Activated T-helper 1 cell treated with anti-CD3 and anti-CD28 coated beads, Interleukin-12 subunit alpha, Interleukin-12 subunit beta, Interleukin-2, Interleukin-4 antibody, amounts not matched to agents 30 ng/mL and 10 ng/mL and 1 ng/mL, durations not matched to agents 14 hours and 24 hours and 36 hours (primary cell): ENCODE measurements around the gene COL6A2. TPM values are rescaled to one million over a fixed set of nuclear protein-coding genes. Genes with fewer than 3 reads are reported as not detected.
"Not testable (repeated sequence)": the region's sequence is repeated elsewhere in the genome, so short reads cannot be mapped to it uniquely, and the experiment has no call there.

Source experiments
- DNase-seq: peaks from one replicate; pipeline ENCODE4 v3.0.0; 2021; ENCODE audit warnings: low spot score
- H3K27ac Mint-ChIP-seq: one replicate; pipeline ENCODE4 v1.8.0; 2021; ENCODE audit warnings: mild to moderate bottlenecking, mixed read lengths
- H3K27me3 Mint-ChIP-seq: one replicate; pipeline ENCODE4 v1.8.0; 2022; ENCODE audit warnings: mild to moderate bottlenecking, moderate library complexity, mixed read lengths; ENCODE audit not compliant: insufficient read depth
- H3K36me3 Mint-ChIP-seq: one replicate; pipeline ENCODE4 v1.8.0; 2021; ENCODE audit warnings: low read depth, mixed read lengths
- H3K4me1 Mint-ChIP-seq: one replicate; pipeline ENCODE4 v1.8.0; 2021; ENCODE audit warnings: low read depth, mixed read lengths
- H3K4me3 Mint-ChIP-seq: one replicate; pipeline ENCODE4 v1.8.0; 2021; ENCODE audit warnings: mild to moderate bottlenecking, moderate library complexity, mixed read lengths
- H3K9me3 Mint-ChIP-seq: one replicate; pipeline ENCODE4 v1.8.0; 2021; ENCODE audit warnings: mixed read lengths
- intact Hi-C: fragments of 100-400 bp; cut with micrococcal nuclease; formaldehyde crosslinking; loops from one replicate; pipeline ENCODE4 v1.15.1; 2024
- total RNA-seq: library from RNA; stranded (reverse); gene quantifications from 2 replicates; pipeline ENCODE4 v1.2.3, GENCODE V29; 2022

Gene COL6A2
- total RNA-seq, 1 donor from 2014 or later, result 1.4 TPM

- intact Hi-C loops, result no loop called here
- Mint-ChIP-seq H3K27me3 (peaks cover 5% of the 10 kb centered on the region), H3K4me3 (no peak overlapping the region), H3K36me3 (no peaks in the 10 kb centered on the region), H3K9me3 (peaks cover 9% of the 10 kb centered on the region), H3K27ac (no peak overlapping the region), H3K4me1 (peaks cover 19% of the 10 kb centered on the region)
- no peak for DNase-seq
Observed at GRCh38 chr21:46056450-46056903, 41.4 kb upstream of the COL6A2 start.

GRCh38 chr21:46057111-46057709 lies 40.7 kb upstream of the COL6A2 start:
- no peak for DNase-seq
- intact Hi-C loops, result no loop called here
- Mint-ChIP-seq H3K9me3 (peaks cover 16% of the 10 kb centered on the region), H3K27ac (peak overlapping the region; percentile 68), H3K36me3 (no peaks in the 10 kb centered on the region), H3K4me3 (peak overlapping the region; percentile 30), H3K4me1 (peaks cover 25% of the 10 kb centered on the region), H3K27me3 (peaks cover 8% of the 10 kb centered on the region)

GRCh38 chr21:46057710-46058241 lies 40.1 kb upstream of the COL6A2 start:
- Mint-ChIP-seq H3K27me3 (peaks cover 8% of the 10 kb centered on the region), H3K36me3 (no peaks in the 10 kb centered on the region), H3K4me1 (peaks cover 25% of the 10 kb centered on the region), H3K9me3 (peaks cover 20% of the 10 kb centered on the region), H3K4me3 (peak overlapping the region; percentile 30), H3K27ac (no peak overlapping the region)
- intact Hi-C loops, result no loop called here
- DNase-seq, result no peak

GRCh38 chr21:46058431-46059145 lies 39.3 kb upstream of the COL6A2 start:
- no peaks in the 10 kb centered on the region for H3K36me3 Mint-ChIP-seq
- H3K27ac Mint-ChIP-seq, result no peak overlapping the region
- H3K9me3 Mint-ChIP-seq, result peaks cover 20% of the 10 kb centered on the region
- H3K27me3 Mint-ChIP-seq, result peaks cover 8% of the 10 kb centered on the region
- peaks cover 20% of the 10 kb centered on the region for H3K4me1 Mint-ChIP-seq
- intact Hi-C loops, result no loop called here
- no peak overlapping the region for H3K4me3 Mint-ChIP-seq
- DNase-seq, result no peak

GRCh38 chr21:46059195-46059594 lies 38.7 kb upstream of the COL6A2 start:
- intact Hi-C loops, result no loop called here
- H3K4me3 Mint-ChIP-seq, result no peak overlapping the region
- peaks cover 8% of the 10 kb centered on the region for H3K27me3 Mint-ChIP-seq
- no peaks in the 10 kb centered on the region for H3K36me3 Mint-ChIP-seq
- no peak overlapping the region for H3K27ac Mint-ChIP-seq
- DNase-seq, result no peak
- H3K4me1 Mint-ChIP-seq, result peaks cover 20% of the 10 kb centered on the region
- H3K9me3 Mint-ChIP-seq, result peaks cover 20% of the 10 kb centered on the region

- H3K27ac Mint-ChIP-seq, result not testable (repeated sequence)
Observed at GRCh38 chr21:46059711-46060455, 38.0 kb upstream of the COL6A2 start.

GRCh38 chr21:46060596-46061061 lies 37.3 kb upstream of the COL6A2 start:
- Mint-ChIP-seq H3K9me3 (peaks cover 20% of the 10 kb centered on the region), H3K27ac (no peak overlapping the region), H3K36me3 (no peaks in the 10 kb centered on the region), H3K27me3 (peaks cover 16% of the 10 kb centered on the region), H3K4me3 (peak overlapping the region; percentile 11), H3K4me1 (peaks cover 22% of the 10 kb centered on the region)
- no peak for DNase-seq
- intact Hi-C loops, result no loop called here

More at GRCh38 chr21:46059711-46060455, 38.0 kb upstream of the COL6A2 start:
- Mint-ChIP-seq H3K27me3 (peaks cover 11% of the 10 kb centered on the region), H3K4me1 (peaks cover 20% of the 10 kb centered on the region), H3K9me3 (peaks cover 20% of the 10 kb centered on the region)
- H3K4me3 Mint-ChIP-seq, DNase-seq, intact Hi-C loops, H3K36me3 Mint-ChIP-seq: not testable (repeated sequence)

- intact Hi-C loops, result no loop called here
- no peak overlapping the region for H3K4me3 Mint-ChIP-seq
- no peaks in the 10 kb centered on the region for H3K36me3 Mint-ChIP-seq
- DNase-seq, result no peak
- H3K4me1 Mint-ChIP-seq, result peaks cover 27% of the 10 kb centered on the region
- peaks cover 16% of the 10 kb centered on the region for H3K27me3 Mint-ChIP-seq
- H3K9me3 Mint-ChIP-seq, result peaks cover 20% of the 10 kb centered on the region
- no peak overlapping the region for H3K27ac Mint-ChIP-seq
Observed at GRCh38 chr21:46061063-46061462, 36.8 kb upstream of the COL6A2 start.

- Mint-ChIP-seq H3K27me3 (peaks cover 16% of the 10 kb centered on the region), H3K4me1 (peaks cover 27% of the 10 kb centered on the region), H3K9me3 (peaks cover 20% of the 10 kb centered on the region), H3K4me3 (no peak overlapping the region), H3K36me3 (no peaks in the 10 kb centered on the region), H3K27ac (no peak overlapping the region)
- intact Hi-C loops, result no loop called here
- DNase-seq, result no peak
Observed at GRCh38 chr21:46061518-46061917, 36.4 kb upstream of the COL6A2 start.

GRCh38 chr21:46061950-46062349 lies 36.0 kb upstream of the COL6A2 start:
- peaks cover 27% of the 10 kb centered on the region for H3K4me1 Mint-ChIP-seq
- peaks cover 16% of the 10 kb centered on the region for H3K27me3 Mint-ChIP-seq
- H3K36me3 Mint-ChIP-seq, result no peaks in the 10 kb centered on the region
- H3K4me3 Mint-ChIP-seq, result no peak overlapping the region
- DNase-seq, result no peak
- peaks cover 20% of the 10 kb centered on the region for H3K9me3 Mint-ChIP-seq
- intact Hi-C loops, result no loop called here
- H3K27ac Mint-ChIP-seq, result no peak overlapping the region

- Mint-ChIP-seq H3K9me3 (peaks cover 20% of the 10 kb centered on the region), H3K36me3 (no peaks in the 10 kb centered on the region)
Observed at GRCh38 chr21:46062471-46063211, 35.3 kb upstream of the COL6A2 start.

GRCh38 chr21:46063227-46063626 lies 34.7 kb upstream of the COL6A2 start:
- no peak for DNase-seq
- Mint-ChIP-seq H3K9me3 (peaks cover 21% of the 10 kb centered on the region), H3K36me3 (no peaks in the 10 kb centered on the region), H3K4me3 (no peak overlapping the region), H3K4me1 (peaks cover 21% of the 10 kb centered on the region), H3K27ac (no peak overlapping the region), H3K27me3 (peaks cover 14% of the 10 kb centered on the region)
- intact Hi-C loops, result no loop called here

More at GRCh38 chr21:46062471-46063211, 35.3 kb upstream of the COL6A2 start:
- H3K27me3 Mint-ChIP-seq, result peaks cover 16% of the 10 kb centered on the region
- DNase-seq, result no peak
- H3K4me1 Mint-ChIP-seq, result peaks cover 22% of the 10 kb centered on the region
- intact Hi-C loops, result no loop called here
- no peak overlapping the region for H3K4me3 Mint-ChIP-seq
- no peak overlapping the region for H3K27ac Mint-ChIP-seq
